HG03159 (cell line): Measurements from ENCODE around the gene NDN.
"Not testable (repeated sequence)": the region's sequence is repeated elsewhere in the genome, so short reads cannot be mapped to it uniquely, and the experiment has no call there.

ENCODE experiments used
- ATAC-seq: cut with Tn5 transposase; IDR thresholded peaks from one replicate; pipeline ENCODE4 v1.9.1; 2021; ENCODE audit warnings: mild to moderate bottlenecking, moderate library complexity; ENCODE audit not compliant: unreplicated experiment

Gene NDN

GRCh38 chr15:23687143-23687470, at the start of gene NDN:
Gene NDN (minus strand): TSS chr15:23687305. CDS start chr15:23687217, 88 bp downstream.
- no peak for ATAC-seq

GRCh38 chr15:23736033-23736673, 49.0 kb upstream of the NDN start:
- no peak for ATAC-seq

- no peak for ATAC-seq
Measured at GRCh38 chr15:23734862-23735261, 47.8 kb upstream of the NDN start.

- ATAC-seq = not testable (repeated sequence)
Measured at GRCh38 chr15:23713874-23714656, 27.0 kb upstream of the NDN start.

- ATAC-seq = no peak
Measured at GRCh38 chr15:23708332-23708731, 21.2 kb upstream of the NDN start.

- ATAC-seq = no peak
Measured at GRCh38 chr15:23695282-23695681, 8.2 kb upstream of the NDN start.

- ATAC-seq = no peak
Measured at GRCh38 chr15:23694592-23694991, 7.5 kb upstream of the NDN start.

- no peak for ATAC-seq
Measured at GRCh38 chr15:23690450-23690852, 3.3 kb upstream of the NDN start.

GRCh38 chr15:23690015-23690414, 2.9 kb upstream of the NDN start:
- ATAC-seq = no peak

- no peak for ATAC-seq
Measured at GRCh38 chr15:23686466-23687142, 501 bp downstream of the NDN start.

GRCh38 chr15:23671481-23671880, 15.6 kb downstream of the NDN start:
- ATAC-seq = no peak

GRCh38 chr15:23670970-23671369, 16.1 kb downstream of the NDN start:
- no peak for ATAC-seq

GRCh38 chr15:23663232-23663631, 23.9 kb downstream of the NDN start:
- no peak for ATAC-seq

- ATAC-seq = no peak
Measured at GRCh38 chr15:23648920-23649515, 38.1 kb downstream of the NDN start.

GRCh38 chr15:23647421-23648370, 39.4 kb downstream of the NDN start, which contains the start of gene MAGEL2:
Gene MAGEL2 (minus strand): TSS chr15:23647867. CDS start chr15:23647742, 125 bp downstream.
- no peak for ATAC-seq

GRCh38 chr15:23647001-23647295, 40.2 kb downstream of the NDN start:
- ATAC-seq = no peak

- ATAC-seq = no peak
Measured at GRCh38 chr15:23646165-23647000, 40.7 kb downstream of the NDN start.

GRCh38 chr15:23645371-23646164, 41.5 kb downstream of the NDN start:
- no peak for ATAC-seq

GRCh38 chr15:23644829-23645228, 42.3 kb downstream of the NDN start:
- no peak for ATAC-seq
